GM18517 (cell line): ENCODE results near the gene NUDT9.
"Not testable (repeated sequence)": the region's sequence is repeated elsewhere in the genome, so short reads cannot be mapped to it uniquely, and the experiment has no call there.

Experiments
- ATAC-seq: cut with Tn5 transposase; IDR thresholded peaks from one replicate; pipeline ENCODE4 v1.9.1; 2021; ENCODE audit warnings: mild to moderate bottlenecking, moderate library complexity; ENCODE audit not compliant: unreplicated experiment

The NUDT9 gene, protein sequence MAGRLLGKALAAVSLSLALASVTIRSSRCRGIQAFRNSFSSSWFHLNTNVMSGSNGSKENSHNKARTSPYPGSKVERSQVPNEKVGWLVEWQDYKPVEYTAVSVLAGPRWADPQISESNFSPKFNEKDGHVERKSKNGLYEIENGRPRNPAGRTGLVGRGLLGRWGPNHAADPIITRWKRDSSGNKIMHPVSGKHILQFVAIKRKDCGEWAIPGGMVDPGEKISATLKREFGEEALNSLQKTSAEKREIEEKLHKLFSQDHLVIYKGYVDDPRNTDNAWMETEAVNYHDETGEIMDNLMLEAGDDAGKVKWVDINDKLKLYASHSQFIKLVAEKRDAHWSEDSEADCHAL

DNA sequence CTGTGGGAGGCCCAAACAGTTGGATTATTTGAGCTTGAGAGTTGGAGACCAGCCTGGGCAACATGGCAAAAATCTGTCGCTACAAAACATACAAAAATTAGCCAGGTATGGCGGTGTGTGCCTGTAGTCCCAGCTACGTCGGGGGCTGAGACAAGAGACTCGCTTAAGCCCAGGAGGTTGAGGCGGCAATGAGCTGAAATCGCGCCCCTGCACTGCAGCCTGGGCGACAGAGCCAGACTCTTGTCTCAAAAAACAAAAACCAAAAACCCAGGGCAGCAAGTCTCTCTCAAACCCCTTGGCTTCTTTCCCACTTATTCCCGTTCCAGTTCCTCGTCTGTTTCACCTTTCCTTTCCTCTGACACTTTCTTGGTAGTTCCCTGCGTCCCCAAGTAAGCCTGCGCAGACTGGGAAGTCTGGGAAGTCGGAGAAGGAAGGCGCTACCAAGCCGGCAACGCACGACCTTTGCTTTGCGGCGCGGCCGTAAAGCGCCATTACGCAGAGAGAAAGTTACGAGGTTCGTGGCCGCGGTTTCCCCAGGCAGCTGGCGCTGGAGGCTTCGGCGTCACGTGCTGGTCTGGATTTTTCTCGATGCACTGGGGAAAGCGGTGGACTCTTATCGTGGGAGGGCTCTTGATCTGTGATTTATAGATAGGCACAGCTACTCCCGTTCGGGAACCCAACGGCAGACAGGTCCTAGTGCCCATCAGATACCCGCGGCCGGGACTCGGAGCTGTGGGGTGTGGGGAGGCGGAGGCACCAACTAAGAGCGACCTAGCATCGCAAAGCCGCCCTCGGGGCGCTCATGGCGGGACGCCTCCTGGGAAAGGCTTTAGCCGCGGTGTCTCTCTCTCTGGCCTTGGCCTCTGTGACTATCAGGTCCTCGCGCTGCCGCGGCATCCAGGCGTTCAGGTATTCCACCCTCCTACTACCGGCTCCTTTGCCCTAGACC, at the start of gene NUDT9:
TSS of gene NUDT9 (plus strand) at position 470 of the 949 bp plus-strand sequence. CDS start at position 803, 333 bp downstream.
- peak; percentile 84 for ATAC-seq

DNA sequence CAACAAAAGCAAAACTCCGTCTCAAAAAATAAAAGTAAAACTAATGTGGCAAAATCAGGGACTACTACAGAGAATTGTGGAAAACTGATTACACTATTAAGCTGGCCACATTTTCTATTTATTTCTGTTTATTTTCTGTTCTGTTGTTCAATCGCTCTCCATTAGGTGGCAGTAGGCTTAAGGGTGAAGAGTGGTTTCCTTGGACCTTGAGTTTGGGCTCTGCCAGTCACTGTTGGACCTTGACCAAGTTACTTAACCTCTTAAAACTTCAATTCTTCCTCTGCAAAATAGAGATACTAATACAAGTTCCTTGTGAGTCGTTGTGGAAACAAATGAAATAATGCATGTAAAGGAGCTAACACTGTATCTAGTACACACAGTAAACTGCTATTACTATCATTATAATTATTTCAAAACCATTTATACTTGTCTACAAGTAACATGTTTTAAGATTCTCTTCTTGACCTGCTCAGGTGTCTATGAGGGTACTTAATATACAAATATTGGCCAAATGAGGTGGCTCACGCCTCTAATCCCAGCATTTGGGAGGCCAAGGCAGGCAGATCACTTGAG, 46.6 kb upstream of the NUDT9 start:
- no peak for ATAC-seq

DNA sequence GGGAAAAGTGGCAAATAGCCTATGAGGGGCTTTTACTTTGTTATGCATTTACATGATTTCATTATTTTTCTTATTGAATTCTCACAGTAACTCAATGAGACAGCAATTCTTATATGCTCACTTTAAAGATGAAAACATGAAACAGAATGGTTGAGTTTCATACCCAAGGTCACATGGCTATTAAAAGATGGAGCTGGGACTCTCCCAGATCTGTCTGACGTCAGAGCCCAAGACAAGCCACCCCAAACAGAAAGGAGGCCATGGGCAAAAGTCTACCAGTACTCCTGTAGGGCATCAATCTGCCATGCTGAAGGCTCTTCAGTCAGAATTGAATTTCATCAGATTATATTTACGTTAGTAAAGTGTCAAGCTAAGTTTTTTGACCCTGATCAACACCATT, 44.6 kb upstream of the NUDT9 start:
- ATAC-seq: no peak

DNA sequence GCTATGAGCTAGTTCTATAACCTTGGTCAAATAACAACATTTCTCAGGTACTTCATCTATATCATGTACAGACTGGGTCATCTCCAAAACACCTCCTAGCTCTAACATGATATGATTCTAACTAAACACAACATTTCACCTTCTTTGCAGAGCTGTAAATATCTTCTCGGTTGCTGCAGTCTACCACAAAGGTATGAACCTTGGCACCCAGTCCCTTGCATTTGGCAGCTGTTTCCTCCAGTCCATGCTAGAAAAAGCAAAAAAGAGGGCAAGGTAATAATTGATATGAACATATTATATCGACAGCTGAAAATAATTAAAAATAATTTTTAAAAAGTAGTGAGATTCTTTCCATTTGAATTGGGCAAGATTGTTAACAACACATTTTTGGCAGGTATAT, 40.3 kb upstream of the NUDT9 start:
- no peak for ATAC-seq

DNA sequence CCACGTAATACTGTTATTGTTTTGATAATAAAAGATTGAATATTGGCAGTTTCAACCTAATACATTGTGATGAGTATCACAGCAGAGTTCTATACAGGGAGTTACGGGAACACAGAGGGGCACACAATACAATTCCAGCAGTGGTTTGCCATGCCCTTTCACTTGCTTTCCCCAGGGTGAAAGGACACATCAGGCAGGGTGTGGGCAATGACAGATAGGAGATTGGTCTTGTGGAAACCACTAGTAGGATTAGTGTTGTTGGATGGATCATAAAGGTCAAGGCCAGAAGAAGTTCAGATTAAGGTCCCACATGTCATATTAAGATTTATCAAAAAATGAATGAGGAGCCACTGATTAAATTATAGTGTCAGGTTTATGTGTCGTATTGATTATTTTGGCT, 39.4 kb upstream of the NUDT9 start:
- no peak for ATAC-seq

DNA sequence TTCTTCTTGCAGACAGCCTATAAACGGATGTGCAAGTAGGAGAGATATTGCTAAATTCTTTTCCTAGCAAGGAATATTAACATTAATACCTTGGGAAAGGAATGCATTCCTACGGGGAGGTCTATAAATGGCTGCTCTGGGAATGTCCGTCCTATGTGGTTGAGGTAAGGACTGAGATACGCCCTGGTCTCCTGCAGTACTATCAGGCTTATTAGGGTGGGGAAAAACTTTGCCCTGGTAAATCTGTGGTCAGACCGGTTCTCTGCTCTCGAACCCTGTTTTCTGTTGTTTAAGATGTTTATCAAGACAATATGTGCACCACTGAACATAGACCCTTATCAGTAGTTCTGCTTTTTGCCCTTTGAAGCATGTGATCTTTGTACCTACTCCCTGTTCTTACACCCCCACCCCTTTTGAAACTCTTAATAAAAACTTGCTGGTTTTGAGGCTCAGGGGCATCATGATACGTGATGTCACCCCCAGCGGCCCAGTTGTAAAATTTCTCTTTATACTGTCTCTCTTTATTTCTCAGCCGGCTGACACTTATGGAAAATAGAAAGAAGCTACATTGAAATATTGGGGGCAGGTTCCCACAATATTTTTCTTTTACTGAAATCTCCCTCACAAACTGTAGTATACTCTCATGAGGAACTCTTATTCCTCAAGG, 37.8 kb upstream of the NUDT9 start:
- ATAC-seq: not testable (repeated sequence)

DNA sequence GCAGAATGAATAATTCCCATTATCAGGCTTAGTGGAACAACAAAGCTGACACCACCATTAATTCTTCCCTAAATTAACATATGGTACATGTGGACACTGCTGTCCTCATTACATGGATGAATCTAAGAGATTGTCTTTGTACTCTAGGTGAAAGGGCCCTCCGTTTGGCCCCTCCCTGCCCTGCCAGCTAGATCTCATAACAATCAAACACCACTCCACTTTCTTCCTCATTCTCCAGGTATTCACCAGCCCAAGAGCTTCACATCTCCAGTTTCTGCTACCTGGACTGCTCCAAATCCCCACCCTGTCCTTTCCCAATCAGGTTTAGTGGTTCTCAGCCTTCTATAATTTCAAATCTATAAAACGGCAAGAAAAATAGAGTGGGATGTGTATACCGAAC, 35.1 kb upstream of the NUDT9 start:
- no peak for ATAC-seq

DNA sequence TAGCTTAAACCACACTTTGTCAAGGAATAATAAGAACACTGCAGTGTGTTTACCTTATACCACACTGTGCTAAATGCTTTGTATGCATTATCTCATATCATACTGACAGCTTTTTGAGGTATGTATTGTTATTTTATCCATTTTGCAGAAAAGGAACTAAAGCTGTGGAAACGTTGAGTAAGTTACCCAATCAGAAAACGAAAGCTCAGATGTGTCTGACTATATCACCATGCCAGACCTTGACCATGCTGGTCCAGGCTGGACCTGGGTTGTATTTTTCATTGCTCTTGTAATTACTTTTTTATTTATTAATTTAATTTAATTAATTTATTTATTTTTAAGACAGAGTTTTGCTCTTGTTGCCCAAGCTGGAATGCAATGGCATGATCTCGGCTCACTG, 33.5 kb upstream of the NUDT9 start:
- ATAC-seq: no peak

DNA sequence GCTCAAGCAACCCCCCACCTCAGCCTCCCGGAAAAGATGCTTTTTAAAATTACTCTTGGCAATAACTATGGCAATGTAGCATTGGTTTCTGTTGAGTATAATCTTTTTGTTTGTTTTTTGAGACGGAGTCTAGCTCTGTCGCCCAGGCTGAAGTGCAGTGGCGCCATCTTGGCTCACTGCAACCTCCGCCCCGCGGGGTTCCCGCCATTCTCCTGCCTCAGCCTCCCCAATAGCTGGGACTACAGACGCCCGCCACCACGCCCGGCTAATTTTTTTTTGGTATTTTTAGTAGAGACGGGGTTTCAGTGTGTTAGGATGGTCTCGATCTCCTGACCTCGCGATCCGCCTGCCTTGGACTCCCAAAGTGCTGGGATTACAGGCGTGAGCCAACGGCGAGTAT, 32.3 kb upstream of the NUDT9 start:
- ATAC-seq: not testable (repeated sequence)

DNA sequence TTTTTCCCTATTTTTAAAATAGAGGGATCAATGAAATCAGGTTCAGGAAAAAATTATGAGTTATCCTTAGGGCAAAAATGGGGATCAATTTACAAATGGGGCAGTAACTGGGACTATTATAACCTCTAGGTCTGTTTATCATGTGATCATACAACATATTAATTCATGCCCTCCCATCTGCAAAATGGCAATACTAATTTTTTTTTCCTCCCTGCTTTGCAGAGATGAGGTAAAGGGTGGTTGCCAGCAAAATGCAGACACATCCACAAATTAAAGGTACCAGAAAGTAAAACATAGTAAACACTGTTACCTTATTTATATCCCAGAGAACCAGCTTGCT, 31.9 kb upstream of the NUDT9 start:
- ATAC-seq: peak; percentile 1

DNA sequence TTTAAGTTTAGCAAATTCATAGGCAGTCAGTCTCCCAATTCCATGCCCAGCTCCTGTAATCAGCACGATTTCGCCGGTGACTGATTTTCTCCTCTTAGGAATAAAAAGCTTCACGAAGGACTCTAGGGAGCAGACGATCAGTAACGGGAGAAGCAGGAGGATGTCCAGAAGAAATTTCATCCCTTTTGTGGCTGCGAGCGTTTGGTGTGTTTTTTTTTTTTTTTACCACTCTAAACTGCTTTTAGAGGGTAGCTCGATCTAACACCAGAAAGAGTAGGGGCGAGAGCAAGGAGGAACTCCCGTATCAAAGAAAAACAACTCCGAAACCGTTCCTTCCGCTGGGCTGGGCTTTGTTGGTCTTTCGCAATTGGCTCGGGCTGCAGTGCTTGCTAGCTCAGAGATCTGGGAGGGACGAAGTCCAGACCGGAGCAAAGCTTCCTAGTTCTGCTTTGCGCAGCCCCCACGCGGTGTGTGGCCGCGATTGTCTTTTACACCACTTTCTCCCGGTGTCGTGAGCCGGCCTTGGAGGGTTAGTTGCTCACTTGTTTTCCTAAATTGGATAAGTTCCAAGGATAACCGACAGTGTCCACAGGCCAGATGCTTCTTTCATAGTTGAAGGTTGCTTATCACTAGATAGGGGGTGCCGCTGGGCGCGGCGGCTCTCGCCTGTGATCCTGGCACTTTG, 31.3 kb upstream of the NUDT9 start, which contains the start of gene HSD17B11:
TSS of gene HSD17B11 (minus strand) at position 298 of the 685 bp plus-strand sequence. CDS start at position 180, 118 bp downstream.
- peak; percentile 99 for ATAC-seq

DNA sequence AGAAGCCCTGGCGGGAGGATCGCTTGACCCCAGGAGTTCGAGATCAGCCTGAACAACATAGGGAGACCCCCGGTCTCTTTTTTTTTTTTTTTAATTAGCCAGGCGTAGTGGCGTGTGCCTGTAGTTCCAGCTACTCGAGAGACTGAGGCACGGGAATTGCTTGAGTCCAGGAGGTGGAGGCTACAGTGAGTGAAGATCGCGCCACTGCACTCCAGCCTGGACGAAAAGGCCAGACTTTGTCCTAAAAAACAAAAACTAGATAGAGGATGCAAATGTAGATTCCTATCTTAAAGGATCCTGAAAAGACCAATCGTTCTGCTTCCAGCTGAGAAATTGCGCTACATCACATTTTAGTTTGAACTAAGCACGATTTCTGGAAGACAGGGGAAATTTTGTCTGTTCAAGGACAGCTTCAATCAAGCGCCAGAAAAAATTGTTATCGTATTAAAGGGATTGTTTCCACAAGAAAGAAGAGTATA, 30.8 kb upstream of the NUDT9 start:
- ATAC-seq: no peak

DNA sequence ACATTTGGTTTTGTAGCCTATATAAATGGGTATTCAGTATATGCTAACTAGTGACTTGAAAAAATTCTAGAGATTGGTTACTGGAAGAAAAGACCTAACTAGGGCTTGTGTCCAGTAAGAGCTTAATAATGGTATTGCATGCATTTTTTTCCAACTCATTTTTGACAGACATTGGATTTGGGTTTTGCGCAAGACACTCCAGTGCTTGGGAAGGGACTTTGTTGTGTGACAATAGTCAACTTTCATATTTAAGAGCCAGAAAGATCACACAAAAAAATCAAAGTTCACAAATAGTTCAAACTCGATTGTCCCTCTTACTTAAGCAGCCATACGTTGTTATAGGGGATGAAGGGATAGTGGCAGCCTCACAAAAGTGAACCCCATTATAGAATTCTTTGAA, 30.2 kb upstream of the NUDT9 start:
- ATAC-seq: no peak

DNA sequence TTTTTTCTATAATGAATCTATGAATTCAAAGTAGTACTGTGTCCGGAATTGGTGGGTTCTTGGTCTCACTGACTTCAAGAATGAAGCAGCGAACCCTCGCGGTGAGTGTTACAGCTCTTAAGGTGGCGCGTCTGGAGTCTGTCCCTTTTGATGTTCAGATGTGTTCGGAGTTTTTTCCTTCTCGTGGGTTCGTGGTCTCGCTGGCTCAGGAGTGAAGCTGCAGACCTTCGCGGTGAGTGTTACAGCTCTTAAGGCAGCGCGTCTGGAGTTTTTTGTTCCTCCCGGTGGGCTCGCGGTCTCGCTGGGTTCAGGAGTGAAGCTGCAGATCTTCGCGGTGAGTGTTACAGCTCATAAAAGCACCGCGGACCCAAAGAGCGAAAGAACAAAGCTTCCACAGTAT, 27.3 kb upstream of the NUDT9 start:
- ATAC-seq: not testable (repeated sequence)

DNA sequence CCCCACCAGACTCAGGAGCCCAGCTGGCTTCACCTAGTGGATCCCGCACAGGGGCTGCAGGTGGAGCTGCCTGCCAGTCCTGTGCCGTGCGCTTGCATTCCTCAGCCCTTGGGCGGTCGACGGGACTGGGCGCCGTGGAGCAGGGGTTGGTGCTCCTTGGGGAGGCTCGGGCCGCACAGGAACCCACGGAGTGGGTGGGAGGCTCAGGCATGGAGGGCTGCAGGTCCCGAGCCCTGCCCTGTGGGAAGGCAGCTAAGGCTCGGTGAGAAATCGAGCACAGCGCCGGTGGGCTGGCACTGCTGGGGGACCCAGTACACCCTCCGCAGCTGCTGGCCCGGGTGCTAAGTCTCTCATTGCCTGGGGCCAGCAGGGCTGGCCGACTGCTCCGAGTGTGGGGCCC, 26.5 kb upstream of the NUDT9 start:
- not testable (repeated sequence) for ATAC-seq

DNA sequence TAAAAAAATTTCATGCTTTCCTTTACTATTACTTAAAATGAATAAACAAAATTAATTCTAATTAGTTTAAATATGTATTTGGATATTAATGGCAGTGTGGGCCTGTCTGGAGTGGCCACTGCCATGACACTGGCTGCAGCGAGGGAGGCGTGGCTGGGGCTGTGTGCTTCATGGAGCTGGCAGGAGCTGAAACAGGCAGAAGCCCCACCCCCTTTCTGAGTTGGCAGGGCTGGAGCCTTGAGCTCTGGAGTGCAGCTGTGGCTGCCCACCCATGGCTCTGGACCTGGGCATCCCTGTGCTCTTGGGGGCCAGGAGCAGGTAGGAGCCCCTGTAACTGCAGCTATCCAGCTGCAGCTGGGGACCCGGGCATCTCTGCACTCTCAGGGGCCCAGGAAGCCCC, 23.2 kb upstream of the NUDT9 start:
- ATAC-seq: no peak

DNA sequence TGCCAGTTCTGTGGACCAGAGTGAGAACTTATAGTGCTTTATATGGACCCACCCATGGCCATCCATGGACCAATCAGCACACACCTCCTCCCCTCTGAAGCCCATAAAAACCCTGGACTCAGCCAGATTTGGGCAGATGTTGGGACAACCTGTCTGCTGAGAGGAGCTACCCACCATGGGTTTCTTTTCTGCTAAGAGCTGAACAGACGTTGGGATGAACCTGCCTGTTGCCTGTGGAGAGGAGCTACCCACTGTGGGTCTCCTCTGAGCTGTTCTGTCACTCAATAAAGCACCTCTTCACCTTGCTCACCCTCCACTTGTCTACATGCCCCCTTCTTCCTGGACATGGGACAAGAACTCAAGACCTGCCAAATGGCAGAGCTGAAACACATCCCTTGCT, 22.4 kb upstream of the NUDT9 start:
- no peak for ATAC-seq

DNA sequence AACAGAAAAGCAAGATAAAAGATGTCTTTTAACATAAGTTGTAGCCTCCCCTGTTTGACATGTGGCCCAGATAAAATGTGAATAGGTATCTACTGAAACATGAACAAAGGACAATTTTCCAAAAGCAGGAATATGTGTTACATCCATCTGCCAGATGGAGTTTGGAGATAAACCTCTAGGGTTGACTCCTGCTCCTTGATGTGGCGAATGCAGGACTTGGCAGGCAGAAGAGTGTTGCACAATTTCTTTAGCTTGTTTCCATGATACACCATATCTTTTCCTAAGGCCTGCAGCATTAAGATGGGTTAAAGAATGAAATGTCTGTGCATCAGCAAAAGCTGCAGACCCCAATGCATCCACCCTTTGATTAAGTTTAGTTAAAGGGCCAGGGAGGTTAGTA, 18.6 kb upstream of the NUDT9 start:
- ATAC-seq: not testable (repeated sequence)

DNA sequence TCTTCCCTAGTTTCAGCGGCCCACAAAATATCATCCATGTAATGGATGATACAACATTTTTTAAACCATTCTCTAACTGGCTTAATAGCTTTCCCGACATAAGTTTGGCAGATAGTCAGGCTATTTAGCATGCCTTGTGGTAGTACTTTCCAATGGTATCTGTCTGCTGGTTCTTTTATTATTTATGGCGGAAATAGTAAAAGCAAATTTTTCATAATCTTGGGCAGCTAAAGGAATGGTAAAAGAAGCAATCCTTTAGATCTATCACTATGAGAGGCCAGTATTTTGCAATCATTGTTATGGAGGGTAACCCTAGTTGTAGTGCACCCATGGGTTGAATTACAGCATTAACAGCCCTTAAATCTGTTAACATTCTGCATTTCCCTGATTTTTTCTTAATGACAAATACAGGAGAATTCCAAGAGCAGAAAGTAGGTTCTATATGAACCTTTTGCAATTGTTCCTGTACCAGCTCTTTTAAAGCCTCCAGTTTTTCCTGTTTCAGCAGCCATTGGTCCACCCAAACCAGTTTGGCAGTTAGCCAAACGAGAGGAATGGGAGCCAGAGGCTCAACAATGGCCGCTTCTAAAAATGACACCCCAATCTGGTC, 17.1 kb upstream of the NUDT9 start:
- no peak for ATAC-seq

DNA sequence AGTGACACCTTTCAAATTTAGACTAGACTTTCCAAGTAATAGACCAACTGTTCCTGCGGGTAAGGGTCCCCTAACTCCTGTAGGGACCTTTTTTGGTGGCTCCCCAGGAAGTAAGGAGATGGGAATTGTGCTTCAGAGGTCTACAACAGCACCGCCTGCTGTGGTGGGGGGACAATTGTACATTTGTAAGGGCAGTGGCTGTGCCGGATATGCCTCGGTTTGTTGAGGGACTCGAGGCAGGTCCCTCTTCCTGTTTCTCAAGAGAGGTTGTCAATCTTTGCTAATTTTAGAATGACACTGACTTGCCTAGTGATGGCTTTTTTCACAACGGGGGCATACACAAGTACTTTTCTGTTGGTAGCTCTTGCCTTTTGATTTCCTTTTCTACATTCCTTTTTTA, 15.9 kb upstream of the NUDT9 start:
- ATAC-seq: no peak
